Caco-2 (cell line): Measurements from ENCODE around the gene ATOSB. TPM values are rescaled to one million over a fixed set of nuclear protein-coding genes. Genes with fewer than 3 reads are reported as not detected.
A peak's percentile ranks its signal among the peaks of the same experiment; 100 is the strongest.

Experiments used
- BruUV-seq: library from RNA; stranded (reverse); fragments of 400-500 nt; replicated peaks from 2 replicates; lab custom pipeline; 2021; lab: Mats Ljungman, UMichigan
- CTCF ChIA-PET: fragments of 300-600 bp; sonication (Branson Sonifier 250); formaldehyde crosslinking; loops from one replicate; lab custom pipeline; 2022; ENCODE audit warnings: antibody characterized with exemption; lab: Charles Lee
- POLR2A ChIA-PET: fragments of 300-600 bp; sonication (Branson Sonifier 250); formaldehyde crosslinking; loops from one replicate; lab custom pipeline; 2022; ENCODE audit warnings: antibody characterized with exemption; lab: Charles Lee
- DNase-seq, 2 experiments: peaks; one replicate each; pipeline versions ENCODE4 v3.0.0 to v3.0.0-alpha.2; 2020 to 2022
- H3K27me3 ChIP-seq: replicated peaks from 2 replicates; pipeline ENCODE4 v1.6.0; 2011; ENCODE audit warnings: low read length; ENCODE audit not compliant: control insufficient read depth, insufficient read depth
- H3K36me3 ChIP-seq: 2 replicates; pipeline ENCODE4 v1.5.1; 2011; ENCODE audit warnings: low read length; ENCODE audit not compliant: control insufficient read depth, insufficient read depth
- H3K4me1 ChIP-seq: fragments of 250-450 bp; sonication (Bioruptor Pico); 2 replicates; pipeline ENCODE4 v1.5.1; 2020; ENCODE audit warnings: mild to moderate bottlenecking
- H3K4me3 ChIP-seq: 2 replicates; pipeline ENCODE4 v1.5.1; 2011; ENCODE audit warnings: low read depth, mild to moderate bottlenecking, control low read depth, low read length
- H3K9me3 ChIP-seq: fragments of 250-450 bp; sonication (Bioruptor Pico); 2 replicates; pipeline ENCODE4 v1.5.1; 2020; ENCODE audit warnings: mild to moderate bottlenecking, moderate library complexity
- H3K27ac Mint-ChIP-seq: one replicate; pipeline ENCODE4 v1.8.0; 2022; ENCODE audit warnings: mixed read lengths; ENCODE audit not compliant: unreplicated experiment
- H3K27me3 Mint-ChIP-seq: one replicate; pipeline ENCODE4 v1.8.0; 2022; ENCODE audit warnings: mixed read lengths; ENCODE audit not compliant: insufficient read depth, unreplicated experiment
- H3K36me3 Mint-ChIP-seq: one replicate; pipeline ENCODE4 v1.8.0; 2022; ENCODE audit warnings: mild to moderate bottlenecking, mixed read lengths; ENCODE audit not compliant: insufficient read depth, unreplicated experiment
- H3K4me1 Mint-ChIP-seq: one replicate; pipeline ENCODE4 v1.8.0; 2022; ENCODE audit warnings: low read depth, mixed read lengths; ENCODE audit not compliant: unreplicated experiment
- H3K4me3 Mint-ChIP-seq: one replicate; pipeline ENCODE4 v1.8.0; 2022; ENCODE audit warnings: mild to moderate bottlenecking, moderate library complexity, mixed read lengths; ENCODE audit not compliant: unreplicated experiment
- H3K9me3 Mint-ChIP-seq: one replicate; pipeline ENCODE4 v1.8.0; 2022; ENCODE audit warnings: mixed read lengths; ENCODE audit not compliant: unreplicated experiment
- intact Hi-C: fragments of 100-400 bp; cut with micrococcal nuclease; formaldehyde crosslinking; loops from one replicate; pipeline ENCODE4 v1.10.0; 2022; ENCODE audit not compliant: unreplicated experiment
- total RNA-seq: library from RNA; stranded (reverse); gene quantifications from 2 replicates; pipeline ENCODE4 v1.2.3, GENCODE V29; 2022
- TF ChIP-seq, protein P1 (sequence below), 2 experiments: fragments of 200-600 bp in 1 of 2; IDR thresholded peaks; 1 replicate in 1 of 2; 2 replicates in 1 of 2; pipeline versions ENCODE4 v1.5.1 to v1.8.0; 2011 to 2022; ENCODE audit warnings: antibody characterized with exemption in 1 of 2, control low read depth in 1 of 2, inconsistent platforms in 1 of 2, low read depth in 1 of 2, low read length in 1 of 2, mild to moderate bottlenecking in 1 of 2, moderate library complexity in 1 of 2; ENCODE audit not compliant: insufficient read depth in 1 of 2, severe bottlenecking in 1 of 2, unreplicated experiment in 1 of 2

Gene ATOSB
- total RNA-seq, 1 experiment from 2014 or later = 5.8 TPM

DNA sequence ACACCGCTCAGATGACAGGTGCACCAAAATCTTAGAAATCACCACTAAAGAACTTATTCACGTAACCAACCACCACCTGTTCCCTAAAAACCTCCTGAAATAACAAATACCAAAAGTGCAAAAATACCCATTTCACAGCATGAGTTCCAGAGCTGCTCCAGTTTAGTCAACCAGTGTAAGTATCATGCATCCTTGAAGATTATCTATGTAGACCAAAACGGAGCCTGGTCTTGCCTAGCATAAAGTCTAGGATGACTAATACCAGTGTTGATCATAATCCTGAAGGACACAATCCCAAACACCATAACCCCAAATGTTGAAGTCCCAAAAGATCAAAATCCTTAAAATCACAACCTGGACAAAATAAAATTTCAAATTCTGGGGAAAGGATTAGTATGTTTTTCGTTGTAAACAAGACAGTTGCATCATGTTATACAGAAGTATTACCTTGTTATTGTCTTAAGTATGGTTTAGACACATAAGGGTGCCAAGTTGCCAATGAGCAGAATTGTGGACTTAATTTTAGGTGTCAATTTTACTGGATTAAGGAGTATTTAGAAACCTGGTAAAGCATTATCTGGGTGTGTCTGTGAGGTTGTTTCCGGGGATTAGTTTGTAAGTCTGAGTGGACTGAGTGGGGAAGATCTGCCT, 61.4 kb downstream of the ATOSB start:
- H3K27me3 Mint-ChIP-seq = no peaks in the 10 kb centered on the region
- DNase-seq = no peak
- H3K9me3 ChIP-seq = no peaks in the 10 kb centered on the region
- TF ChIP-seq, protein P1, sequence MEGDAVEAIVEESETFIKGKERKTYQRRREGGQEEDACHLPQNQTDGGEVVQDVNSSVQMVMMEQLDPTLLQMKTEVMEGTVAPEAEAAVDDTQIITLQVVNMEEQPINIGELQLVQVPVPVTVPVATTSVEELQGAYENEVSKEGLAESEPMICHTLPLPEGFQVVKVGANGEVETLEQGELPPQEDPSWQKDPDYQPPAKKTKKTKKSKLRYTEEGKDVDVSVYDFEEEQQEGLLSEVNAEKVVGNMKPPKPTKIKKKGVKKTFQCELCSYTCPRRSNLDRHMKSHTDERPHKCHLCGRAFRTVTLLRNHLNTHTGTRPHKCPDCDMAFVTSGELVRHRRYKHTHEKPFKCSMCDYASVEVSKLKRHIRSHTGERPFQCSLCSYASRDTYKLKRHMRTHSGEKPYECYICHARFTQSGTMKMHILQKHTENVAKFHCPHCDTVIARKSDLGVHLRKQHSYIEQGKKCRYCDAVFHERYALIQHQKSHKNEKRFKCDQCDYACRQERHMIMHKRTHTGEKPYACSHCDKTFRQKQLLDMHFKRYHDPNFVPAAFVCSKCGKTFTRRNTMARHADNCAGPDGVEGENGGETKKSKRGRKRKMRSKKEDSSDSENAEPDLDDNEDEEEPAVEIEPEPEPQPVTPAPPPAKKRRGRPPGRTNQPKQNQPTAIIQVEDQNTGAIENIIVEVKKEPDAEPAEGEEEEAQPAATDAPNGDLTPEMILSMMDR (IDR thresholded peaks at IDR 0.05; ENCODE audit: insufficient read depth in 1 of 2, low read depth in 1 of 2, low read length in 1 of 2, severe bottlenecking in 1 of 2, unreplicated experiment in 1 of 2) = no peak
- H3K4me3 ChIP-seq = no peak overlapping the region
- no TSS peak for BruUV-seq
- intact Hi-C loops = no loop called here
- no peaks in the 10 kb centered on the region for H3K4me1 ChIP-seq
- H3K9me3 Mint-ChIP-seq = no peaks in the 10 kb centered on the region
- ChIA-PET CTCF (no interaction called here), POLR2A (no interaction called here)
- H3K4me3 Mint-ChIP-seq = no peak overlapping the region
- H3K36me3 ChIP-seq = peaks cover 1% of the 10 kb centered on the region
- no peaks in the 10 kb centered on the region for H3K27me3 ChIP-seq
- peak overlapping the region; percentile 29 for H3K27ac Mint-ChIP-seq
- peaks cover 71% of the 10 kb centered on the region for H3K36me3 Mint-ChIP-seq
- H3K4me1 Mint-ChIP-seq = no peaks in the 10 kb centered on the region

Other genes starting within 250 kb of the ATOSB start
- 0.12 TPM in 1 of 2 replicates, not detected in the other for gene PHF24, start 157.6 kb downstream of the ATOSB start, total RNA-seq
- gene DNAJB5, start 126.1 kb downstream of the ATOSB start, total RNA-seq = 3.1 and 3.4 TPM in 2 replicates
- 281 TPM in 2 replicates for gene VCP, start 43.2 kb downstream of the ATOSB start, total RNA-seq
- 68.9 and 74.8 TPM in 2 replicates for gene FANCG, start 35.9 kb downstream of the ATOSB start, total RNA-seq
- gene PIGO, start 19.3 kb downstream of the ATOSB start, total RNA-seq = 38.7 and 41.5 TPM in 2 replicates
- 235 and 239 TPM in 2 replicates for gene STOML2, start 12.7 kb downstream of the ATOSB start, total RNA-seq
- 19.7 and 20.8 TPM in 2 replicates for gene UNC13B, start 46.1 kb upstream of the ATOSB start, total RNA-seq